Liver (tissue), 9 donors: ENCODE results near the gene CYBRD1. TPM values are rescaled to one million over a fixed set of nuclear protein-coding genes. Genes with fewer than 3 reads are reported as not detected.

Experiments used
- DNase-seq: peaks from one replicate; pipeline ENCODE4 v3.0.0-alpha.2; 2017; ENCODE audit warnings: low spot score
- H3K27ac ChIP-seq, 2 donors: one replicate each; pipeline ENCODE4 v1.7.0; 2013; ENCODE audit warnings: inconsistent platforms in 2 of 2, low read length in 2 of 2, control low read depth in 1 of 2, low read depth in 1 of 2, mild to moderate bottlenecking in 1 of 2
- H3K27me3 ChIP-seq, 4 donors: one replicate each; pipeline versions ENCODE4 v1.6.1 to v1.7.0; 2013; ENCODE audit warnings: low read length in 3 of 4, inconsistent platforms in 1 of 4, mild to moderate bottlenecking in 1 of 4, moderate library complexity in 1 of 4; ENCODE audit not compliant: control insufficient read depth in 4 of 4, insufficient read depth in 4 of 4
- H3K36me3 ChIP-seq, 4 donors: one replicate each; pipeline versions ENCODE4 v1.6.1 to v1.7.0; 2013; ENCODE audit warnings: low read length in 3 of 4, mild to moderate bottlenecking in 3 of 4, low read depth in 1 of 4, moderate library complexity in 1 of 4; ENCODE audit not compliant: control insufficient read depth in 4 of 4, insufficient read depth in 3 of 4
- H3K4me1 ChIP-seq, 4 donors: one replicate each; pipeline versions ENCODE4 v1.6.1 to v1.7.0; 2013; ENCODE audit warnings: low read length in 3 of 4, mild to moderate bottlenecking in 3 of 4, moderate library complexity in 1 of 4; ENCODE audit not compliant: control insufficient read depth in 4 of 4, insufficient read depth in 4 of 4
- H3K4me3 ChIP-seq, 3 donors: one replicate each; pipeline versions ENCODE4 v1.6.1 to v1.7.0; 2013; ENCODE audit warnings: low read length in 3 of 3, control low read depth in 1 of 3, low read depth in 1 of 3, mild to moderate bottlenecking in 1 of 3
- H3K9ac ChIP-seq, 2 donors: one replicate each; pipeline ENCODE4 v1.7.0; 2013; ENCODE audit warnings: low read length in 2 of 2, mild to moderate bottlenecking in 2 of 2, moderate library complexity in 2 of 2, control low read depth in 1 of 2, low read depth in 1 of 2
- H3K9me3 ChIP-seq, 4 donors: one replicate each; pipeline versions ENCODE4 v1.6.1 to v1.7.0; 2013; ENCODE audit warnings: low read length in 3 of 4; ENCODE audit not compliant: control insufficient read depth in 4 of 4
- CTCF ChIP-seq: fragments of 150-350 bp; IDR thresholded peaks from 2 replicates; pipeline ENCODE4 v1.5.1; 2017; ENCODE audit warnings: improper control_type of control experiment, low read depth, low read length; ENCODE audit not compliant: missing input control
- FOXA1 ChIP-seq: IDR thresholded peaks from 2 replicates; pipeline ENCODE4 v1.6.1; 2016; ENCODE audit warnings: antibody characterized with exemption
- FOXA2 ChIP-seq: IDR thresholded peaks from 2 replicates; pipeline ENCODE4 v1.6.1; 2016; ENCODE audit warnings: antibody characterized with exemption
- GABPA ChIP-seq, 2 donors: IDR thresholded peaks in 1 of 2; conservative IDR thresholded peaks in 1 of 2; 2 replicates each; pipeline ENCODE4 v1.6.1; 2016; ENCODE audit warnings: antibody characterized with exemption in 2 of 2, mild to moderate bottlenecking in 1 of 2, moderate library complexity in 1 of 2
- HNF4A ChIP-seq, 2 donors: conservative IDR thresholded peaks; 2 replicates each; pipeline ENCODE4 v1.6.1; 2016; ENCODE audit warnings: antibody characterized with exemption in 2 of 2, mild to moderate bottlenecking in 2 of 2
- HNF4G ChIP-seq: IDR thresholded peaks from 2 replicates; pipeline ENCODE4 v1.6.1; 2016; ENCODE audit warnings: antibody characterized with exemption
- JUND ChIP-seq, 2 donors: IDR thresholded peaks; 2 replicates each; pipeline ENCODE4 v1.6.1; 2016; ENCODE audit warnings: antibody characterized with exemption in 2 of 2
- MAX ChIP-seq: IDR thresholded peaks from 2 replicates; pipeline ENCODE4 v1.6.1; 2016; ENCODE audit warnings: antibody characterized with exemption
- NR2F2 ChIP-seq: IDR thresholded peaks from 2 replicates; pipeline ENCODE4 v1.6.1; 2016; ENCODE audit warnings: antibody characterized with exemption
- RAD21 ChIP-seq, 2 donors: IDR thresholded peaks; 2 replicates each; pipeline ENCODE4 v1.6.1; 2016; ENCODE audit warnings: antibody characterized with exemption in 2 of 2, mild to moderate bottlenecking in 2 of 2
- REST ChIP-seq: IDR thresholded peaks from 2 replicates; pipeline ENCODE4 v1.6.1; 2016; ENCODE audit warnings: antibody characterized with exemption, mild to moderate bottlenecking
- RXRA ChIP-seq, 2 donors: IDR thresholded peaks; 2 replicates each; pipeline ENCODE4 v1.6.1; 2017 to 2018; ENCODE audit warnings: antibody characterized with exemption in 2 of 2, mild to moderate bottlenecking in 1 of 2
- SP1 ChIP-seq: IDR thresholded peaks from 2 replicates; pipeline ENCODE4 v1.6.1; 2018; ENCODE audit warnings: antibody characterized with exemption, mild to moderate bottlenecking
- TAF1 ChIP-seq: conservative IDR thresholded peaks from 2 replicates; pipeline ENCODE4 v1.6.1; 2016; ENCODE audit warnings: antibody characterized with exemption, mild to moderate bottlenecking
- YY1 ChIP-seq: IDR thresholded peaks from 2 replicates; pipeline ENCODE4 v1.6.1; 2016; ENCODE audit warnings: antibody characterized with exemption, mild to moderate bottlenecking
- ZBTB33 ChIP-seq: IDR thresholded peaks from 2 replicates; pipeline ENCODE4 v1.6.1; 2016; ENCODE audit warnings: antibody characterized with exemption
- WGBS: extraction: QIAGEN DNeasy Blood & Tissue Kit; methylation state at CpG from one replicate; pipeline ENCODE4 v1.1.7; 2013; 5-methylcytosine and 5-hydroxymethylcytosine counted together
- polyA plus RNA-seq, 2 donors: library from polyadenylated mRNA; stranded (reverse) in 1 of 2; unstranded in 1 of 2; fragments of 200-250 nt in 1 of 2; fragments of >200 nt in 1 of 2; fragmentation: Nextera tagmentation in 1 of 2; extraction: Ambion mirVana in 1 of 2; gene quantifications; one replicate each; pipeline versions ENCODE4 v1.2.1 to v1.2.3, GENCODE V29; 2013 to 2015
- total RNA-seq, 2 donors: library from RNA; depleted of rRNA; stranded (reverse); fragments of >200 nt; gene quantifications; one replicate each; pipeline ENCODE4 v1.2.3, GENCODE V29; 2014
- donor health status: healthy.
- donor health status: healthy.
- donor health status: healthy.
- donor health status: healthy.
- donor health status: healthy.

The CYBRD1 gene
- total and polyA plus RNA-seq, 4 donors = 5.8 to 51.1 (median 9.4) TPM

GRCh38 chr2:171583566-171583965 is 61.3 kb downstream of the CYBRD1 start (continued):
- TF ChIP-seq YY1 (no peak), NR2F2 (no peak), TAF1 (no peak), FOXA1 (no peak), MAX (no peak), SP1 (no peak), FOXA2 (no peak), JUND (IDR thresholded peaks at IDR 0.05) (no peak), RXRA (IDR thresholded peaks at IDR 0.05) (no peak), RAD21 (IDR thresholded peaks at IDR 0.05) (no peak)

GRCh38 chr2:171584001-171584400 is 61.7 kb downstream of the CYBRD1 start:
- TF ChIP-seq MAX (no peak), FOXA2 (no peak), RXRA (IDR thresholded peaks at IDR 0.05) (no peak), RAD21 (IDR thresholded peaks at IDR 0.05) (no peak), REST (no peak)
- no peak overlapping the region for H3K9ac ChIP-seq
- no peaks in the 10 kb centered on the region for H3K9me3 ChIP-seq
- WGBS = 93% methylated on average over 1 of the region's 1 CpG
- no peaks in the 10 kb centered on the region for H3K36me3 ChIP-seq
- no peaks in the 10 kb centered on the region for H3K27me3 ChIP-seq
- no peak overlapping the region for H3K4me3 ChIP-seq
- no peak for DNase-seq
- no peak overlapping the region for H3K27ac ChIP-seq
- no peaks in the 10 kb centered on the region for H3K4me1 ChIP-seq

GRCh38 chr2:171587132-171587531 is 64.9 kb downstream of the CYBRD1 start:
- H3K27ac ChIP-seq = no peak overlapping the region
- no peak overlapping the region for H3K4me3 ChIP-seq
- H3K27me3 ChIP-seq = no peaks in the 10 kb centered on the region
- H3K36me3 ChIP-seq = no peaks in the 10 kb centered on the region
- H3K9ac ChIP-seq = no peak overlapping the region
- peaks cover 0 to 5% (median 2%) of the 10 kb centered on the region in 4 donors for H3K9me3 ChIP-seq
- DNase-seq = no peak
- 87% methylated on average over 4 of the region's 4 CpGs for WGBS
- no peaks in the 10 kb centered on the region for H3K4me1 ChIP-seq
- TF ChIP-seq RXRA (IDR thresholded peaks at IDR 0.05) (no peak), HNF4G (no peak), CTCF (no peak), REST (no peak), RAD21 (IDR thresholded peaks at IDR 0.05) (no peak), GABPA (IDR thresholded peaks at IDR 0.05 in 1 of 2, conservative IDR thresholded peaks at IDR 0.05 in 1 of 2) (no peak), TAF1 (no peak), ZBTB33 (no peak), HNF4A (conservative IDR thresholded peaks at IDR 0.05) (no peak), JUND (IDR thresholded peaks at IDR 0.05) (no peak)
